CD4-positive, alpha-beta T cell treated with Interferon gamma for 1 hour (primary cell): ENCODE data around the gene TMPRSS15.

Source experiments
- DNase-seq: peaks from one replicate; pipeline ENCODE4 v3.0.0-alpha.2; 2020

TMPRSS15 gene

GRCh38 chr21:18340387-18340942 lies 63.1 kb downstream of the TMPRSS15 start:
- no peak for DNase-seq

DNA sequence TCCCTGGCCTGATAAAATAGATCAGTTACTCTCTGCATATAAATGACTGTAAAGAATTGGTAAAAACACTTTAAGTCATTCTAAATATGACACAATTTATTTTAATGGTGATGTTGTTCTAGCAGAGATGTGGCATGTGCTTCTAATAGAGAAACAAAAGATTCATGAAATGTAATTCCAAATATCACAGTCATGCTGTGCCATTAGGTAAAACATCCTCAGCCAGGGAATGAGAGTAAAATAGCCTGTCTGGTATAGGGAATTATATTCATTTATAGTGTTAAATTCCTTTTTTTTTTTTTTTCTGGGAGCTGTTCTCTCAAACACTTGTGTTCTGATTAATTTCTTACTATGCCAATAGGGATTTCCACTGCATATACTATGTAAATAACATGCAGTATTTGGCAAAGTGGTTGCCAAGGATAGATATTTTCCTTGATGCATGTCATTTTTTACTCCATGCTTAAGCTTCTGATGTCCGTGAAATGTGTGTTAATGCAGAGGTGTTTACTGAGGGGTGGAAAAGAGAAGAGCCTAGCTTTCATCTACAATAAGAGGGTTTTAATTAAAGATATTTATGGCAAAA lies 67.8 kb downstream of the TMPRSS15 start:
- DNase-seq: no peak

- DNase-seq: no peak
These were observed 69.5 kb downstream of the TMPRSS15 start for GRCh38 chr21:18334066-18334465.

- DNase-seq: no peak
These were observed 85.4 kb downstream of the TMPRSS15 start for GRCh38 chr21:18318156-18318555.

DNA sequence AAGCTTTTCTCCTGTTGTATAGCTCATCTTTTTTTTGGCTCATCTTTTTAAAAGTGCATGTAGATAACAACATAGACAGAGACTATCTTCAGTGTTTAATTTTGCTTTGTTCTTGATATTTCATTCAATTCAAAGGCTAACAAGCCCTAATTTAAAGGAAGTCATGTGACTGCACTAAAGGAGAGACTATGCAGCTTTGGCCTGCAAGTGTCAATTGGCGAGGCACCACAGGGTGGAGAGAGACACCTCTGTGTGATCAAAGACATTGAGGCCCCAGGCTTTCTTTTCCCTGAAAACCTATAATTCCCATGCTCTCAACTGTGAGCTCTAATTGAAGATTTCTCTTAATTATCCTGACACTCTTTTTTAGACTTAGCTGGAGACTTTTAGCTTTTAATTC lies 105.4 kb downstream of the TMPRSS15 start:
- DNase-seq: no peak

DNA sequence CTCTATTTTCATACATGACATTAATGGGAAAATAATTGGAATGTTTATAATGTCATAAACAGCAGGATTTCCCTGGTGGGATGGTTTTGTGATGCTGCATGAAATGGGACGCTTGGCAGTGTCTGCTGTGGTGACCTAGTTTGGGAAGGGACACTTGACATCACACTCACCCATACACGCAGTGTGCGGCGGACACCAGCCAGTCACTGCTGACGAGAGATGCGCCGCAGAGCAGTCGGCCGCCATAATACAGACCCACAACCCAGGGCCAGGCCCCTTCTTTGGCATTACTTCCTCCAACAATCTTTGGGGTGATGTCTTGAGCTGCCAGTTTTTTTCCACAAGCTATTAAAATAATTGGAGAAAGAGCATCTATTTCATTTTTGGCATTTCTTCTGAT lies 109.5 kb downstream of the TMPRSS15 start:
- no peak for DNase-seq

- no peak for DNase-seq
These were observed 113.7 kb downstream of the TMPRSS15 start for GRCh38 chr21:18289876-18290275.

DNA sequence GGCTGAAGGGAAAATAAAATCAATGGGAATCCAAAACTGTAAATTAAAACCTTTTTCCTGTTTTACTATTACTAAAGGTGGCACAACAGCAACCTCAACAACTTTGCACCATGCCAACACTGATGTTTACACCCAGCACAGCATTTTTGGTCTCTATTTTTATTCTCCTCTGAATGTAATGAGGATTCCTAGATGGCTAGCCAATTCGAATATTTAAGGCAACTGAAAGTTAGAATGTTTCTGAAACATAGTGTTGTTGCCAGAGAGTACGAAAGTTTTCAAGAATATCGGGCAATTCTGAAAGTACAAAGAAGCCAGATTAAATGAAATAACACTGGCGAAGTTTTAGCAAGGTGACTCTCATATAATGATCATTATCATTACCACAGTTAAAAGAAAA lies 118.2 kb downstream of the TMPRSS15 start:
- DNase-seq: no peak

DNA sequence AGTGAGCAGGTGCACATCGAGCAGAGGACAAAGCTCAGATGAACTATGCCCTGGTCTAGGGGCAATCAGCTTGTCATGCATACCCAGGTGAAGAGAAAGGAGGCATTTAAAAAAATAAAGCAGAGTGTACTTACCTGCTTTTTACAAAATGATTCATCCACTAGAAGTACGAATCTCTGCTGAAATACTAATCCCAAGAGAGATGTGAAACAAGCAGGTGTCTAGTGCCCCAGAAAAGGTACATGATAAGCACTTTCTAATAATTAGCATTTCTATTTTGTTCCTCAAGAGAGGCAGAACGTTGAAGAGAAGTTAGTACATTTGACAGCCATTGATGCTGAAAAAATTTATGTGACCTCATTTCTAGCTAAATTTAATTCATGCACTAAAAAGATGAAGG lies 127.8 kb downstream of the TMPRSS15 start:
- no peak for DNase-seq

DNA sequence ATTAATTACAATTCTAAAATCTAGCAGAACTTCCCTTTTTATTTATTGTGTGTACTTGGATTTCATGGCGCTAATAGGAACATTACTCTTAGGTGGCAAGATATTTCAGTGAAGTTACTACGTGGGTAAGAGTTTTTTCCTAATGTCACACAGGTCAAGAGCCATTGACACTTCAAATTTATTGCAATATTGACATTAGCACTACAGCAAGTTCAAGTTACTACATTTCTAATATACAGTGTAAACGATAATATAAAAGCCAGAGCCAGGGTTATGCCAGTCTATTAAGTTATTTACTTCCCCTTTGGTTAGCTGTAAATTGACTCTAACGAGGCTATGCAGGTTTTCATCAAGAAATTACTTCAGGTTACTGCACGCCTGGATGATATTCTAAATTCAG lies 129.2 kb downstream of the TMPRSS15 start:
- no peak for DNase-seq

GRCh38 chr21:18273400-18273799 lies 130.2 kb downstream of the TMPRSS15 start:
- no peak for DNase-seq

GRCh38 chr21:18269856-18270255 lies 133.7 kb downstream of the TMPRSS15 start:
- no peak for DNase-seq

DNA sequence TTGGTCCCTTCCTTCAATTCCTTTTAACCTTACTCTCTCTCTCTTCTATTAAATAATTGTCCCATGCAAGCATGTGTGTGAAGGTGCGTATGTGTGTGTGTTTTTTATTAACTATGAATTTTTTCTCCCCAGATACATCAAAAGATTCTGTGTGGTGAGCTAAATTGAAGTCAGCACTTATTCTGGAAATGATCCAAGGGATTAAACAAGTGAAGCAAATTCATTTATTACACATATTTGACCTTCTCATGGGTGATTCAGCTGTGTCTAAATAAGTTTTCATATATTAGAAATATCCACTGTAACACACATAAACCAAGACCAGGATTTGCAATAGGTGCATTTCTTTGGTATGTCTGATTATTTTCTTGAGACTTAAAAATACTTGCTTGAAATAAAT lies 134.7 kb downstream of the TMPRSS15 start:
- no peak for DNase-seq

- DNase-seq: no peak
These were observed 136.1 kb downstream of the TMPRSS15 start for GRCh38 chr21:18267496-18267895.

GRCh38 chr21:18265944-18266343 lies 137.6 kb downstream of the TMPRSS15 start:
- no peak for DNase-seq

DNA sequence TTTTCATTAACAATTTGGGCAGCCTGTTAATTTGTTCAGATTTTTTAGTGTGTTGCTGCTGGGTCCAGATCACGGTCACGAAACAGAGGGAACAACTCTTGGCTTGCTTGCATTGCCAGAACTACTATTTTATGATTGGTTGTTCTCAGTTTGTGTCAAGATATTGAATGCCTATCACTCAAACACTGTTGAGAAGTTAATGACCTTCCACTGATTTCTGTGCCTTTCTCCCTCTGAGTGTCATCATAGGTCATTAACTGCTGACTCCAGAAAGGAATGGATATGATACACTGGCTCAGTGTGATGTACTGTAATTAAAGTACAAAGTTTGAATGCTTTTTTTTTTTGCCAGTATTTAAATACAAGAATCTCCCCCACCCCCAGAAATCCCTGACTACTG lies 149.8 kb downstream of the TMPRSS15 start:
- no peak for DNase-seq

GRCh38 chr21:18253221-18253620 lies 150.4 kb downstream of the TMPRSS15 start:
- no peak for DNase-seq

GRCh38 chr21:18252680-18253079 lies 150.9 kb downstream of the TMPRSS15 start:
- no peak for DNase-seq

- no peak for DNase-seq
These were observed 151.3 kb downstream of the TMPRSS15 start for GRCh38 chr21:18252256-18252655.

DNA sequence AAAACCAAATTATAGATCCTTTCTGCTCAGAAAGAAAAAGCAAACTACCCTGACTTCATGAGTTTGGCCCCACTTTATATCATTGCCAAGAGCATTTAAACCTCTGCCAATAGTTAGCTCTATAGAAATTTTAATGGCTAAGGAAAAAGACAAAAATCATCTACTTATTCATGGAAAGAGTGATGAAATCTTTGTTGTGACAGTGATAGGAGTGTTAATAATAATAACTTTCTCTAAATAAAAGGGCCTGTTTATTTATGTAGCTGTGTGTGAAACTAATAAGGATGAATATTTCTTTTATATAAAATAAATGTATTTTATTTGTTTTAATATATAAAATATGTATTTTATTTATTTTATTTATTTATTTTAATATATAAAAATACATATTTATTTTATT lies 152.5 kb downstream of the TMPRSS15 start:
- DNase-seq: no peak

GRCh38 chr21:18249672-18250071 lies 153.9 kb downstream of the TMPRSS15 start:
- no peak for DNase-seq

DNA sequence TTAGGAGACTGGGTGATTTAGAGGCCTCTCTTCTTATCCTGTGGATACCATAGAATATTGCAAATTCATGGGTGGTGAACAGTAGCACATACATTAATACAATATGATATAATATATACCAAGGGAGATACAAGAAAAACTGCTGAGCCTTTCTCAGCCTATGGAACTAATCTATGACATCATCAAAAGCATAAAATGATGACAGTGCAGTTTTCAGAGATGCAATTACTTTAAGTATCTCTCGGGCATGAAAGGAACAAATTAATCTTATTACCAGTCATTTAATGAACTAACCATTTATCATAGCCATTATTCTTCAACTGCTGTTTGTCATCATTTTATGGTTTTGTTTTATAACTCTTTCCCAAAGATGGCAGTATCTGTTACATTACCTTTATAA lies 155.4 kb downstream of the TMPRSS15 start:
- no peak for DNase-seq

GRCh38 chr21:18245464-18245967 lies 158.1 kb downstream of the TMPRSS15 start:
- no peak for DNase-seq

DNA sequence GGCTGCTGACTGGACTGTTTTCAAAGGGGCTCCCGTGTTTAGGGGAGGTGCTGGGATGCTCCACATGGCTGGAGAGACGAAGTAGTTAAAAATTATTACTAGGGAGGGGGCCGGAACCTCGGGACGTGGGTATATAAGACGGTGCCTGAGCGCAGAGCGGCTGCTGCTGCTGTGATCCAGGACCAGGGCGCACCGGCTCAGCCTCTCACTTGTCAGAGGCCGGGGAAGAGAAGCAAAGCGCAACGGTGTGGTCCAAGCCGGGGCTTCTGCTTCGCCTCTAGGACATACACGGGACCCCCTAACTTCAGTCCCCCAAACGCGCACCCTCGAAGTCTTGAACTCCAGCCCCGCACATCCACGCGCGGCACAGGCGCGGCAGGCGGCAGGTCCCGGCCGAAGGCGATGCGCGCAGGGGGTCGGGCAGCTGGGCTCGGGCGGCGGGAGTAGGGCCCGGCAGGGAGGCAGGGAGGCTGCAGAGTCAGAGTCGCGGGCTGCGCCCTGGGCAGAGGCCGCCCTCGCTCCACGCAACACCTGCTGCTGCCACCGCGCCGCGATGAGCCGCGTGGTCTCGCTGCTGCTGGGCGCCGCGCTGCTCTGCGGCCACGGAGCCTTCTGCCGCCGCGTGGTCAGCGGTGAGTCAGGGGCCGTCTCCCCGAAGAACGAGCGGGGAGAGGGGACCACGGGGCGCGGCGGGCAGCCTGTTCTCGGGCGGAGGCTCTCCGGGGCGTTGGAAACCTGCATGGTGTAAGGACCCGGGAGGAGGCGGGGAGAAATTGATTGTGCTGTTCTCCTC lies 158.7 kb downstream of the TMPRSS15 start, which contains the start of gene CHODL:
Gene CHODL, plus strand, starts transcription at position 163 of the 793 bp plus-strand sequence. Its CDS starts 391 bp downstream, at position 554.
- no peak for DNase-seq
